RWPE1 (cell line): ENCODE measurements around the gene CAMKK1.
"Not testable (repeated sequence)": the region's sequence is repeated elsewhere in the genome, so short reads cannot be mapped to it uniquely, and the experiment has no call there.

ENCODE experiments used
- CTCF ChIA-PET: fragments of 350-600 bp; sonication (Branson Sonifier 250); formaldehyde crosslinking; extraction: SDS; loops from one replicate; lab custom pipeline; 2021; lab: Yijun Ruan, JAX
- POLR2A ChIA-PET: fragments of 400-600 bp; formaldehyde crosslinking; extraction: SDS; loops from one replicate; lab custom pipeline; 2020; ENCODE audit warnings: antibody characterized with exemption; ENCODE audit not compliant: low non-redundant PET; lab: Yijun Ruan, JAX
- DNase-seq: peaks from one replicate; pipeline ENCODE4 v3.0.0; 2012; ENCODE audit warnings: low spot score
- H3K27ac ChIP-seq: fragments of 450-650 bp; 2 replicates; pipeline ENCODE4 v1.5.1; 2017
- TF ChIP-seq, protein P1 (sequence below): fragments of 450-650 bp; conservative IDR thresholded peaks from 2 replicates; pipeline ENCODE4 v1.5.1; 2017; ENCODE audit warnings: low read depth, mild to moderate bottlenecking

CAMKK1 gene

GRCh38 chr17:3846437-3847164 is 46.3 kb downstream of the CAMKK1 start:
- POLR2A ChIA-PET: no interaction called here

GRCh38 chr17:3845621-3846436 is 47.0 kb downstream of the CAMKK1 start, which contains the start of gene NCBP3:
Gene NCBP3, minus strand, starts transcription at chr17:3846246. Its CDS starts 23 bp downstream, at chr17:3846223.
- TF ChIP-seq, protein P1, sequence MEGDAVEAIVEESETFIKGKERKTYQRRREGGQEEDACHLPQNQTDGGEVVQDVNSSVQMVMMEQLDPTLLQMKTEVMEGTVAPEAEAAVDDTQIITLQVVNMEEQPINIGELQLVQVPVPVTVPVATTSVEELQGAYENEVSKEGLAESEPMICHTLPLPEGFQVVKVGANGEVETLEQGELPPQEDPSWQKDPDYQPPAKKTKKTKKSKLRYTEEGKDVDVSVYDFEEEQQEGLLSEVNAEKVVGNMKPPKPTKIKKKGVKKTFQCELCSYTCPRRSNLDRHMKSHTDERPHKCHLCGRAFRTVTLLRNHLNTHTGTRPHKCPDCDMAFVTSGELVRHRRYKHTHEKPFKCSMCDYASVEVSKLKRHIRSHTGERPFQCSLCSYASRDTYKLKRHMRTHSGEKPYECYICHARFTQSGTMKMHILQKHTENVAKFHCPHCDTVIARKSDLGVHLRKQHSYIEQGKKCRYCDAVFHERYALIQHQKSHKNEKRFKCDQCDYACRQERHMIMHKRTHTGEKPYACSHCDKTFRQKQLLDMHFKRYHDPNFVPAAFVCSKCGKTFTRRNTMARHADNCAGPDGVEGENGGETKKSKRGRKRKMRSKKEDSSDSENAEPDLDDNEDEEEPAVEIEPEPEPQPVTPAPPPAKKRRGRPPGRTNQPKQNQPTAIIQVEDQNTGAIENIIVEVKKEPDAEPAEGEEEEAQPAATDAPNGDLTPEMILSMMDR: peak; percentile 96
- POLR2A ChIA-PET: interaction anchor here (0.6 kb wide), 1 partner anchor 44 kb away, joined by 5 read pairs; no protein-coding TSS in a partner anchor
- DNase-seq: peak; percentile 93
- peak within 1 kb of the TSS; percentile 78 for H3K27ac ChIP-seq
- CTCF ChIA-PET: interaction anchor here (0.6 to 1.4 kb wide), 12 partner anchors 12 to 1452 kb away, joined by 3 to 6 read pairs (median 3); partner anchors contain the start of gene HASPIN

More at GRCh38 chr17:3846437-3847164, 46.3 kb downstream of the CAMKK1 start:
- H3K27ac ChIP-seq: no peak overlapping the region
- CTCF ChIA-PET: interaction anchor here (0.6 to 1.4 kb wide), 9 partner anchors 11 to 1283 kb away, joined by 3 to 6 read pairs (median 3); no protein-coding TSS in a partner anchor
- DNase-seq: no peak
- TF ChIP-seq, protein P1: peak; percentile 64

- peak overlapping the region; percentile 78 for H3K27ac ChIP-seq
- TF ChIP-seq, protein P1: no peak
- CTCF ChIA-PET: interaction anchor here (0.6 to 1.3 kb wide), 5 partner anchors 18 to 1452 kb away, joined by 3 to 5 read pairs (median 3); no protein-coding TSS in a partner anchor
- no peak for DNase-seq
- POLR2A ChIA-PET: interaction anchor here (0.6 kb wide), 1 partner anchor 44 kb away, joined by 5 read pairs; no protein-coding TSS in a partner anchor
These were observed 47.6 kb downstream of the CAMKK1 start for GRCh38 chr17:3845291-3845620.

GRCh38 chr17:3844556-3844955 is 48.3 kb downstream of the CAMKK1 start:
- CTCF ChIA-PET: interaction anchor here (0.6 to 1.4 kb wide), 4 partner anchors 18 to 262 kb away, joined by 3 to 6 read pairs (median 4); no protein-coding TSS in a partner anchor
- H3K27ac ChIP-seq, DNase-seq, POLR2A ChIA-PET: not testable (repeated sequence)

DNA sequence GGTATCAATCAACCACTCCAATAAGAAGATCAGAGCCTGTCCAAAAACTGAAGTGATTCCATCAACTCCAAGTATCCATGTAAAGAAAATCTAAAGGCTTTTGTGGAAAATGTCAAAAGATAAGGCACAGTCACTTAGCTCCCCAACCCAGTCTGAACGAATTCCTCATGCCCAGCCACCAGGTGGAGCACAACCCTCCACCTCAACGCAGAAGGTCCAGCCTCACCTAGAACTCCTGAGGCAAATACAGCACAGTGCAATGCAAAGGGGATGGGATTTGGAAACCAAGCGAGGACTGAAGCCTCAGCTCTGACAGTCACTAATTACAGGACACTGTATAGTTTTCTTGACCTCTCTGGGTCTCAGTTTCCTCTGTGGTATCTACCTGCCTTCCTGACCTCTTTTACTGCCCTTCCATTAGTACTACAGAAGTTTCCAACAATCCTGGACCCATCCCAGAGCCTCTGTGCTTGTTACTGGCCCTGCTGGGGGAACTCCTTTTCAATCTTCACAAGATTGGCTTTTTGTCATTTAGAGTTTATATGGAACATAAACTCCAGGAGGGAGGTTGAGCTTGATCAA is 48.8 kb downstream of the CAMKK1 start:
- POLR2A ChIA-PET: no interaction called here
- peak; percentile 38 for DNase-seq
- CTCF ChIA-PET: interaction anchor here (0.6 to 1.4 kb wide), 11 partner anchors 18 to 291 kb away, joined by 3 to 9 read pairs (median 4); no protein-coding TSS in a partner anchor
- H3K27ac ChIP-seq: no peak overlapping the region
- TF ChIP-seq, protein P1: peak; percentile 50

- no peak overlapping the region; the same call in 1 of the 2 replicates for H3K27ac ChIP-seq
- TF ChIP-seq, protein P1: no peak
- POLR2A ChIA-PET: no interaction called here
- CTCF ChIA-PET: interaction anchor here (0.6 to 1.7 kb wide), 3 partner anchors 101 to 1869 kb away, joined by 3 to 11 read pairs (median 4); no protein-coding TSS in a partner anchor
- DNase-seq: peak; percentile 38
These were observed 54.6 kb downstream of the CAMKK1 start for GRCh38 chr17:3838206-3838605.
